GM21528 (cell line): ENCODE results near the gene PDLIM7.
A peak's percentile ranks its signal among the peaks of the same experiment; 100 is the strongest.
"Not testable (repeated sequence)": the region's sequence is repeated elsewhere in the genome, so short reads cannot be mapped to it uniquely, and the experiment has no call there.

Experiments used
- ATAC-seq: cut with Tn5 transposase; IDR thresholded peaks from one replicate; pipeline ENCODE4 v1.9.1; 2021; ENCODE audit warnings: mild to moderate bottlenecking, moderate library complexity; ENCODE audit not compliant: unreplicated experiment, low FRiP score

The PDLIM7 gene, protein sequence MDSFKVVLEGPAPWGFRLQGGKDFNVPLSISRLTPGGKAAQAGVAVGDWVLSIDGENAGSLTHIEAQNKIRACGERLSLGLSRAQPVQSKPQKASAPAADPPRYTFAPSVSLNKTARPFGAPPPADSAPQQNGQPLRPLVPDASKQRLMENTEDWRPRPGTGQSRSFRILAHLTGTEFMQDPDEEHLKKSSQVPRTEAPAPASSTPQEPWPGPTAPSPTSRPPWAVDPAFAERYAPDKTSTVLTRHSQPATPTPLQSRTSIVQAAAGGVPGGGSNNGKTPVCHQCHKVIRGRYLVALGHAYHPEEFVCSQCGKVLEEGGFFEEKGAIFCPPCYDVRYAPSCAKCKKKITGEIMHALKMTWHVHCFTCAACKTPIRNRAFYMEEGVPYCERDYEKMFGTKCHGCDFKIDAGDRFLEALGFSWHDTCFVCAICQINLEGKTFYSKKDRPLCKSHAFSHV

DNA sequence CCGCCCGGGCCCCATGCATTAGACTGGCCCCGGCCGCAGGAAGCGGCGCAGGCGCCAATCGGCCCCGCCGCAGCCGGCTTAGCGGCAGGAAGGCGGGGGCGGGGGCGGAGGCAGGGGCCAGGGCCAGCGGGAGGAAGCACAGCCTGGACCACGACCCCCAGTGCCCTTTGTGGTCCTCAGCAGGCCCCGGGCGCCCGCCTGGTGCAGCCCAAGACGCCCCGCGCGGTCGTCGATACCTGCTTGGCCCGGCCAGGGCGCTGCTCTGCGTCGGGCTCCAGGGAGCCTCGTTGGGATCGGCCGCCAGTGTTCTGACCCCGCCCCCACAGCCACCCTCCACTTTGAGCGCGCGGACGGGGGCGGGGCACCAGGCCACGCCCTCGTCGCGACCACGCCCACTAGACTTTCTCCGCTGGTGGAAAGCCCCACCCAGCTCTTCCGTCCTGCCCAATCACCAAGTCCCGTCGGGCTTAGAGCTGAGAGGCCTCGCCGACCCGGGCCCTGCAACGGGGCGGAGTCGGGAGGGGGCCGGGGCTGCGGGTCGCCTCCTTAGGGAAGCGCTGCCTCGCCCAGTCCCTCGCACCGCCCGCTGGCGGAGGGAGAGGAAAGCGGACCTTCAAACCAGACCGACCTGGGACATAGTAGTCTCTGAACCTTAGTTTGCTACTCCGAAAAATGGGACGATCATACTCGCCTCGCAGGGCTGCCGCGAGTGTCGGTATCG, at the start of gene PDLIM7:
Gene PDLIM7, minus strand, starts transcription at position 313 of the 721 bp plus-strand sequence. CDS start 1,092 bp downstream, outside the sequence.
- peak; percentile 71 for ATAC-seq

DNA sequence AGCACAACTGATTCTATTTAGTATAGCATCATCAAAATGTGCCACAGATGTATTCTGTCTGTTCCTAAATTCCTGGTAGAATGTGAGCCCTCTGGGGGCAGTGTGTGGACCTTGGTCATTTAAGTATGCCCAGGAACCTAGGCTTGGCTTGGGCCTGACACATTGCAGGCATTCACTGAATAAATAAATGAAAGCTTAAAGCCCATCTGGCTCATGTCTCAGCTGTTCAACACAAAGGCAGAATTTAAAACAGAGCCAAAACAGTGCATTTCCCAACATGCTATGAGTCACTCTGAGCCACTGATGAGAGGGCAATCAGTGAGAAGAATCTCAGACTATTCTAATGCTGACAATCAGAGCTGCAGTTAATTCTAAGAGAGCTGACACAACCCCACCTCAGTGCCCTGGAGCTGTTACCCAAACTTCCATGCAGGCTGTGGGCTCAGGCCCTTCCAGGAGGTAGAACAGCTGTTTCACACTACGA, 48.9 kb upstream of the PDLIM7 start:
- ATAC-seq = no peak

DNA sequence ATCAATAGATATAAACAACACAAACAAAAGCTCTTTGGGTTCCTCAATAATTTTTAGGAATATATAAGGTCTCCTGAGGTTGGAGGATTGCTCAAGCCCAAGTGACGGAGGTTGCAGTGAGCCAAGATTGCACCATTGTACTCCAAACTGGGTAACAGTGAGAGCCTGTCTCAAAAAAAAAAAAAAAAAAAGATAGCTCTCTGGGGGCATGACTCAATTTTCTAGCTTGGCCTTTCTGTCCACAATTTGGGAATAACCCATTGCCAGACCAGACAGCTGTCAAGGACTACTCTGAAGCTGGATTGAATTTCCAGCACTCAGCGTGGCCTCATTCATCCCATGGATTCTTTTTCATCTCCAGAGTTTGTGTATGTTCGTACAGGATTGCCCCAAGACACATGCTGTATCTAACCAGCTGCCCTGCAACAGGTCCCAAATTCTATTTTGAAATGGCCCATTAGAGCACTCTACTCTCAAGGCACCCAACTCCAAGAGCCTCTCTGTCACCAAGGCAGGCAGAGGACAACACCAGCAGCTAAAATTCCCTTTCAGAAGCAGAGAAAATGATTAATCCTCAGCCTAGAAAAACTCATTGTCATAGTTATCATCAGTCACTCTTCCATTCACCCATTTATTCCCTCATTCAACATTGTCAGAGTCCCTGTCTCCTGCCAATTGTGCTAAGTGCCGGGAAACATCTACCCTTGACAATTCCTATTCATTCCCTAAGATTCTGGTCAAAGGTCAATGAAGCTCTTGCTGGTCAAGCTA, 48.3 kb upstream of the PDLIM7 start:
- ATAC-seq = no peak

DNA sequence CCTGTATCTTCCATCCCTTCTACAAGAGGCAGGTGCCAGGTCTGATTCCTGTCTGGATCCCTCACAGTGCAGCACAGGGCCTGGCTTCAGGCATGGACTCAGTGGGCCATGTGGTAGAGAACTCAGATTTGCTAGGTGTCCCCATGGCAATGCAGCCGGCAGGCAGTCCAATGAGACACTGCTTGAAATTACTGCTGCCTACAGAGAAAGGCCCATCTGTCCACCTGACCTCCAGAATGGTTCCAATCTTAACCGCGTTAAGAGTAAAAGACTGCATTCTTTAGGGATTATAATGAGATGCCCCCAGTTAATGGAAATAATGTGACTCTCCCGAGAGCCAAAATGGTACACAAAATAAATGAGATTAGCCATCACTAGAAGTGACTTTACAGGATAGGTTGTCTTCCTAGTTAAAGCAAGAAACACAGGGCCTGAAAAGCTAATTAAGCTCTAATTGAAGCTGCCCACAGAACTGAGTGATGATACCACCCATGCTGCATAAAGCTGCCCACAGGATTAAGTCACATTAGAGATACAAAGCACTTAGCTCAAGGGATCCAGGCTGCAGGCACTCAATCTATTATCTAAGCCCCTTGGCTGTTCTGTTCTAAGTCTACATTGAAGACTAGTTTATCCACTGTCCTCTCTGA, 45.5 kb upstream of the PDLIM7 start:
- ATAC-seq = no peak

DNA sequence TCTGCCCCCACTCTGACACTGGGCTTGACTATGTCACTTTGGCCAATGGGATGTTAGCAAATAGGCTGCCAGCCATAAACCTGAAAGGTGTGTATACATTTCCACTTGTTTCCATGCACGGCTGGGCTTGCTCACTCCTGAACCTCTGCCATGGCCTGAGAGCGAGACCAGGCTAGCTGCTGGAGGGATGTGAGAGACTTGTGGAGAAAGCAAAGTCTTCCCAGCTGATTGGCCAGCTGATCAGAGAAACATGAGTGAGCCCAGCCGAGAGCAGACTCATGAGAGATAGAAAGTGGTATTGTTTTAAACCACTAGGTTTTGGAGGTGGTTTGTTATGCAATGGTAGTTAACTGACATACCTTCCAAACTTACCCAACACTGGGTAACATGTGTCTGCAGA, 43.0 kb upstream of the PDLIM7 start:
- ATAC-seq = no peak

DNA sequence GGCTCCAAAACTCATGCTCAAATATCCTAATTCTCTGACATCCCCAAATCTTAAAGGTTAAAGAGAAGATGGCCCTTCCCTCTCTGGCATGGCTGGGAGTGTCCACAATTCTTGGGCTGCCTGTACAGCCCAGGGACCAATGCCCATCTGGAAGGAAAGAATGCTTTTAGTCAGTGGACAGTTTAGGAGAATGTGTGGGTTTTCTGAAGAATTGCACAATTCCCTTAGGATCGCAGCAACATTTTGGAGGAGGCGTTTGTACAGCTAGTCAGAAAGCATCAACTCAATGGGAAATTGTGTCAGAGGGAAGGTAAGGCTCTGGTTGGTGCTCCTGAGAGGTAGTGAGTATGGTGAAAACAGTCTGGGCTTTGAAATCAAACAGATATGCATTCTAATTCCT, 42.0 kb upstream of the PDLIM7 start:
- ATAC-seq = no peak

DNA sequence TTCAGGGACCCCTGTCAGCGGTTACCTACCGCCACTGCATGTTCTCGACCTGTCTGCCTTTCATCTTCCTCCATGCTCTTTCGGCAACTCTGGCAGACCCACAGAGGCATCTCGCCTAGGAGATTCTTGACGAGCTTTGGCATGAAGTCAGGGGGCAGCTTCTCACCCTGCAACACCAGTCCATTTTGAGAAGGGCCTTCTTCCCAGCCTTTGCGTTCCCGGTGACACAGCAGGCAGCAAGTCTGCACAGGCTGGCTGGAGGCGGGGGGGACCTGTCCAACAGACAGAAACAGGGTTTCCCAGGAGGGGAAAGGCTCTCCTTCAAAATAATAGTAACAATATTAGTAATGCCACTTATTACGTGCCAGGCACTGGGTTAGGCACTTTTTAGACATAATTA, 41.5 kb upstream of the PDLIM7 start:
- no peak for ATAC-seq

DNA sequence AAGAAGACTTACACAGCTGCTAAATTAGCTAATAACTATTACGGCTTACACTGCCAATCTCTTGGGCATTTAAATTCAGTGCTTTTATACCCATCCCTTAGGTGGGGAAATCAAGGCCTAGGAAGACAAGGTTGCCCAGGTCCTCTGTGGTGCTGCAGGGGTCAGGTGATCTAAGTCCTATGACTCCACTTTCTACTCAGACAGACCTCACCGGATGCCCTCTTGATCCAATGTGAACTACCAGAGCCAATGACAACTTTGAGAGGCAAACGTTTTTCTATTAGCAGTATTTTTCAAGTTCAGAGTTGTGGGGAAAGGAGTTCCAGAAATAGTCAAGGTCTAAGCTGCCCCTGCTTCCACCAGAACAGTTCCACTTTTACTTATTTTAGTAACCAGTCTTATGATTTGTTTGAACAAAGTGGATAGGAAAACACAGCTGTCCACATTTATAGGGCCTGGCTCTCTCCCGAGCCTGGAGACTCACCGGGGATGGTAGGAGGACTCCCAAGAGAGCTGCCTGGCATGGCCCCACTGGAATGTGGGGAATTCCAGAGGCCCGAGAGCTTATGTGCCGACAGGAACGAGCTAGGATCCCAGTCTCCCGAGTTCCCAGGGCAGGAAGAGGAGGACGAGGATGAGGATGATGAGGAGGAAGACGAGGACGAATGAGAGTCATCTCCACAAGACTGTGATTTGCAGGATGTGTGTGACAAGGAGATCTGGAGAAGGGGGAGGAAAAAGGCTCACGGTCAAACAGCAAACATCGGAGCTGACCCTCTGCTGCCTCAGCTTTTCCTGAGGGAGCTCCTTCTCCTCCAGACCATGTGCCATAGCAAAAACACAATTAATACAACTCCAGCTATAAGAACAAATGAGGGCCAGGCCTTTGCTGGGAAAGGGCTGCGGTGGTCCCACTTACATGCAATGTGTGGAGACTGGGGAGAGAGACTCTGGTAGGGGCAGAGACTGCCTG, 40.3 kb upstream of the PDLIM7 start:
- no peak for ATAC-seq

DNA sequence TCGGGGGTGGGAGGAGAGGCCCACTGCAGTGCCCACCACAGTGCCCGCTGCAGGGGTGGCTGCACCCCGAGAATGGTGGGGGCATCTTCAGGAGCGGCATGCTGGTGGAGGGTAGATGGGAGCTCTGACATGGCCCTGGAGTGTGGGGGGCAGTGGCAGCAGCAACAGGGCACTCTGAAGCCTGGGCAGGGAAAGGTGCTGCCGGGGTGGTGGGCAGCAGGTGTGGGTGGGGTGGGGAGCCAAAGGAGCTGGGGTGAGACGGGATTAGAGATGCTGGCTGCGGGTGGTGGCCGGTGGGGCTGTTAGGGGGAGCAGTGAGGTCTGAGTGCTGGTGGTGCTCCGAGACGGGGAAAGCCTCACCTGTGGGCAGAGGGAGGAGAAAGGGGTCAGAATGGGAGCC, 39.0 kb upstream of the PDLIM7 start:
- no peak for ATAC-seq

DNA sequence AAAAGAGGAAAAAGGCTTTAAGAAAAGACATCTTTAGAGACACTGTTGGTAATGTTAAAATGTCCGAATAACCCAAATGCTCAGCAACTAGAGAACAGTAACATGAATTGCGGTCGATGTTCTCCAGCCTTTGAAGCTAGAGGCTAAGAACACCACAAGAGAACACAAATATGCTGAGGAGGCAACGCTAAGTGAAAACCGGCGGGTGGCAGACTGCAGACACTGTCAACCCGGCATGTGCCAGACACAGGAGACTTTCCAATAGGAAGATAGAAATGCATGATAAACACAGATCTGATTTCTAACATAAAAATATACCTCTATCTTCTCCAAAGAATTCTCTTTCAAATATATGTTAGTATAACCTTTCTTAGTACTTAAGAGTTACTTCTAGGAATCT, 37.7 kb upstream of the PDLIM7 start:
- ATAC-seq = no peak

DNA sequence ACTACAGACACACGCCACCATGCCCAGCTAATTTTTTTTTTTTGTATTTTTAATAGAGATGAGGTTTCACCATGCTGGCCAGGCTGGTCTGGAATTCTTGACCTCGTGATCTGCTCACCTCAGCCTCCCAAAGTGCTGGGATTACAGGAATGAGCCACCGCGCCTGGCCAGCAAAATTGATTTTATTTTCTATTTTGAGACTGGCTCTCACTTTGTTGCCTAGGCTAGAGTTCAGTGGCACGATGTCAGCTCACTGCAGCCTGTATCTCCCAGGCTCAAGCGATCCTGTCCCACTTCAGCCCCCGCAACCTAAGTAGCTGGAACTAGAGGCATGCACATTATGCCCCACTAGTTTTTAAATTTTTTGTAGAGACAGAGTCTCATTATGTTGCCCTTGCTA, 37.0 kb upstream of the PDLIM7 start:
- not testable (repeated sequence) for ATAC-seq

DNA sequence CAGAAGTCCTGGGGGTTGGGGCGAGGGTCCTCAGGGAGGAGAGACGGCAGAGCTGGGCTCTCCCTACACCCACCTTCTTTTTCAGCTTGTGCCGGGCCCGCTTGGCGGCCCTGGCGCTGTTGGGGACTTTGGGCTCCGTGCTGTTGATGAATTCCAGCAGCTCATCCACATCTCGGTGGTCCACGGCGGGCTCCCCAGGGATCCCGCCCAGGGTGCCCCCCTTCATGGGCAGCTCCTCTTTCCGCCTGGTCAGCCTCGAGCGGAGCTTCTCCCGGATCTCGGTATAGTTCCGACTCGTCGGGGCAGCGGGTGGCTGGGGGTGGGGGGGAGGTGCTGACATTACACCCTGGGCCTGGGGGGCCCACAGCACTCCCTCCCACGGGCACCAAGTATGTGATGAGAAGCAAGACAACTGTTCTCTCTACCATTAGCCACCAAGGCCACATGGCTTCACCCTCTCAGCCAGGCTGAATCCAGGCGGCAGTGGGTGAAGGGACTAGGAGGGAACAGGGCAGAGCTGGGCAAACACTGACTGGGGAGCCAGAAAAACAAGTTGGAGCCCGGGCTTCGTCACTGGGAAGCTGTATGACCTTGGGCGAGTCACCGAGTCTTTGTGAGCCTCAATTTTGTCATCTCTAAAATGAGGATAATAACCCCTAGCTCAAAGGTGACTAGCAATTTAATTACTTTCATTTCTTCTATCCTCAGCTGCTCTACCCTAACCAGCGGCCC, 34.0 kb upstream of the PDLIM7 start:
- no peak for ATAC-seq

DNA sequence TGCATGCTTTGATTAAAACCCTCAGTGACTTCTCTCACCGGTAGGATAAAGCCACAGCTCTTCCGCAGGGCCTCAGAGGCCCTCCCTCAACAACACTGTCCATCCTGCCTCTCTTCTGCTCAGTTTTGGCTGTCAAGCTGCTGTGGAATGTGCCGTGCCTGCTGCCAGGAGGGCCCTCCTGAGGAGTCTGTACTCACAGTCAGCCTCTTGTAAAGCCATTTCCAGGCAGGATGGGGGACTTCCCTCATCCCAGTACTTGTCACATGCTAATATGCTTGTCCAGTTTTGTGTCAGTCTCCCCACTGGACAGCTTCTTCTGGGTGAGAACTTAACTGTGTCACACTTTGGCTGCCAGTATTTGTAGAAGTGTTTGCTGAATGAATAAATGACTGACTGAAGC, 33.2 kb upstream of the PDLIM7 start:
- no peak for ATAC-seq

DNA sequence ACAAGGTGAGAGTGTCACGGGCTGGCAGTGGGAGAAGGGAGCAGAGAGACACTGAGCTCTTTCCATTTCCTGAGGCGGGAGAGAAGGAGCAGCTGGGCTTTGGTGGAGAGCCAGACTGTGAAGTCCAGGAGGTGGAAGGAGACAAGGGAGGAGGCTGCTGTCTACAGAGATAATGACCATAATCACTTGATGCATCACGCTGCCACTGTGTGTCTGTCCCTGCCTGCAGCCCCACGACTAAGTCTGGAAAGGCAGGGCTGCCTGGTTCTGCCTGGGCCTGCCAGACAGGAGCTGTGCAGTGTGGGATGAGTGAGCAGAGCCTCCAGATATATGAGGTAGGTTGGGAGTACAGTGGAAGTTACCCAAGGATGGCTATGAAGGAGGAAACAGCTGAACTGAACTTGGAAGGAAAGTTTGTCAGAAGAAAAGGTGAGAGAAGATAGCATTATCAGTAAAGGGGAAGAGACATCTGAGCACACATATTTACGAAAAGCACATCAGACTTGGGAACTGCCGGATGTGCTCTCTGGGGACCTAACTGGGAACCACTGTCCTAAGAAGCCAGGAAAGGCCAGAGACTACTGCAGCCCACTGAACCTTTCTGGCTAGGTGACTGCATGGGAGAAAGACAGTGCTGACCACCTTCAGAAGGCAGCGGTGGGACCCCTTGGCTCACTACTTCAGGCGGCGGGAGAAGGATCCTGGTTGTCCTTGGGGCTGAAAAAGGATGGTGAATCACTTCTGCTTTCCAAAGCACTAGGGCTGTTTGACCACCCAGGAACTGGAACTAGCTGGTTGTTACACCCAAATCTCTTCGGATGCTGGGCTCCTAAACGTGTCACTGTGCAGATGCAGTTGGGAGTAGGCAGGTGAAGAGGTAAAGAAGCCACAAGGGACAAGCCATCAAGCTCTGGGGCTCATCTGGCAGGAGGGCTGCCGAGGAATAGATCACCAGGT, 32.1 kb upstream of the PDLIM7 start:
- ATAC-seq = no peak

DNA sequence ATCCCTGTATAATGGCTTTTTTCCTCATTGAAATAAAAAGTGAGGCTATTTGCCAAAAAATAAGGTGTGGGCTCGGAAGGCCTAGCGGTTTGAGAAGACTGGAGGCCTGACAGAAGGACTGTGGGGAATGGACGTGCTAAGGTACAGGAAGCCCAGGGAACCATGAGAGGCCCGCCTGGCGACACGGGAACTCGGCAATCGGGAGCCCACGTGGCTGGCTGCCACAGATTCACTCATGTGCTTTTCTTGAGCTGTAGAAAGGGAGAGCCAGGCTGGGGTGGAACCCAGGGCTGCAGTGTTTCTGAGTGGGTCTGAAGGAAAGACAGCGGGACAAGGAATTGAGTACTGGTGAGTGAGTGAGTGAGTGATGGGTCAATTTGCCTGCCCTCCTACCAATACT, 31.2 kb upstream of the PDLIM7 start:
- ATAC-seq = no peak

DNA sequence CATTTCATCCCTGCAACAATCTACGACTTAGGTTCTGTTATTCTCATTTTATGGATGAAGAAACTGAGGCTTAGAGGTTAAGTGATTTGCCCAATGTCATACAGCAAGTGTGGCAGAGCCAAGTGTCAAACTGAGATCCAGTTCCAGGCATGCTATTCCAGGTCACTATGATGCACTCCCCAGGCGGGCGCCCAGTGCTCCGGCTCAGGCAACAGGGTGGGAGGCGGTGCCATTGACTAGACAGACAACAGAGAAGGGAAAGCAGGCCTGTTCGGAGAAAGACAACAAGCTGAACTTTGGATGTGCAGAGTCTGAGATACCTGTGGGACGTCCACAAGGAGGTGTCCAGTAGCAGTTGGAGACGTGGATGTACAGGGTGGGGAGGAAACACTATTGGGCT, 30.2 kb upstream of the PDLIM7 start:
- no peak for ATAC-seq

DNA sequence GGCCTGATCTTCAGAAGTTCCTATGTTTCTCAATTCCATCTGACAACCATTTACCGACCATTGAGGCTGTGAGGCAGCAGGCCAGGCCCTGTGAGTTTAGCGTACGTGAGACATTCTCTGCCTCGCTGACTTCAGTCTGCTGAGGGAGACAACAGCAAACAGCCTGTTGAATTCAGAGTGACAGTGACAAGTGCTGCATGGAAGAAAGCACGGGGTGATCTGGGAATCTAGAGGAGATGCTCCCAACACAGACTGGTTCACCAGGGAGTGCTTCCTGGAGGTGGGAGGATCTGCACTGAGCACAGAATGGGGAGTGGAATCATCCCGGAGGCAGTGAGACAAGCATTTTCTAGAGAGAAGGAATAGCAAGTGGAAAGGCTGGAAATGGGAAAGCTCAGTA, 29.4 kb upstream of the PDLIM7 start:
- ATAC-seq = no peak

DNA sequence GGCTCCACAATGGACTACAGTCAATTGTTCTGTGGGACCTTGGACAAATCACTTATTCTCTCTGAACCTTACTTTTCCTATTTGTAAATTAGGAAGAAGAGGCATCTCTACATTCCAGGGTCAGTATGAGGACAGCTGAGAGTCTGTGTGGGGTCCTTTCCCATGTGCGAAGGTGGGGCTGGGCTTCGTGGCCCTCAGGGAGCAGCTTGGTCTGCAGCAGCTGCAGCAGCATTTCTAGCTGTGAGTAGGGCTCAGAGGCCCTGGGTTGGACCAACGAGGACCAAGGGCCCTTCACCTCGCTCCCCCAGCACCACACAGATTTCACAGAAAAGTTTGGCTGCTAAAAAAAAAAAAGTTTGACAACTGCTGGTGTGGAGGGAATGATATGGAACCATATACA, 28.8 kb upstream of the PDLIM7 start:
- no peak for ATAC-seq
